Subcutaneous adipose tissue (tissue), 4 donors: Measurements from ENCODE around the gene FAT4. TPM values are rescaled to one million over a fixed set of nuclear protein-coding genes. Genes with fewer than 3 reads are reported as not detected.

Experiments
- total RNA-seq, 4 donors: library from RNA; depleted of rRNA; stranded (reverse); fragments of >200 nt; gene quantifications; one replicate each; pipeline ENCODE4 v1.1.0, GENCODE V29; 2016
- TF ChIP-seq, protein P1 (sequence below): fragments of 450-650 bp; IDR thresholded peaks from one replicate; pipeline ENCODE4 v1.5.1; 2016; ENCODE audit warnings: low read depth, mild to moderate bottlenecking, control low read depth, antibody characterized with exemption, moderate library complexity

FAT4 gene, protein sequence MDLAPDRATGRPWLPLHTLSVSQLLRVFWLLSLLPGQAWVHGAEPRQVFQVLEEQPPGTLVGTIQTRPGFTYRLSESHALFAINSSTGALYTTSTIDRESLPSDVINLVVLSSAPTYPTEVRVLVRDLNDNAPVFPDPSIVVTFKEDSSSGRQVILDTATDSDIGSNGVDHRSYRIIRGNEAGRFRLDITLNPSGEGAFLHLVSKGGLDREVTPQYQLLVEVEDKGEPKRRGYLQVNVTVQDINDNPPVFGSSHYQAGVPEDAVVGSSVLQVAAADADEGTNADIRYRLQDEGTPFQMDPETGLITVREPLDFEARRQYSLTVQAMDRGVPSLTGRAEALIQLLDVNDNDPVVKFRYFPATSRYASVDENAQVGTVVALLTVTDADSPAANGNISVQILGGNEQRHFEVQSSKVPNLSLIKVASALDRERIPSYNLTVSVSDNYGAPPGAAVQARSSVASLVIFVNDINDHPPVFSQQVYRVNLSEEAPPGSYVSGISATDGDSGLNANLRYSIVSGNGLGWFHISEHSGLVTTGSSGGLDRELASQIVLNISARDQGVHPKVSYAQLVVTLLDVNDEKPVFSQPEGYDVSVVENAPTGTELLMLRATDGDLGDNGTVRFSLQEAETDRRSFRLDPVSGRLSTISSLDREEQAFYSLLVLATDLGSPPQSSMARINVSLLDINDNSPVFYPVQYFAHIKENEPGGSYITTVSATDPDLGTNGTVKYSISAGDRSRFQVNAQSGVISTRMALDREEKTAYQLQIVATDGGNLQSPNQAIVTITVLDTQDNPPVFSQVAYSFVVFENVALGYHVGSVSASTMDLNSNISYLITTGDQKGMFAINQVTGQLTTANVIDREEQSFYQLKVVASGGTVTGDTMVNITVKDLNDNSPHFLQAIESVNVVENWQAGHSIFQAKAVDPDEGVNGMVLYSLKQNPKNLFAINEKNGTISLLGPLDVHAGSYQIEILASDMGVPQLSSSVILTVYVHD (N-terminal part only)
- 10 to 100 TPM; 17.8 to 27.5 (median 21.8) TPM for total RNA-seq

DNA sequence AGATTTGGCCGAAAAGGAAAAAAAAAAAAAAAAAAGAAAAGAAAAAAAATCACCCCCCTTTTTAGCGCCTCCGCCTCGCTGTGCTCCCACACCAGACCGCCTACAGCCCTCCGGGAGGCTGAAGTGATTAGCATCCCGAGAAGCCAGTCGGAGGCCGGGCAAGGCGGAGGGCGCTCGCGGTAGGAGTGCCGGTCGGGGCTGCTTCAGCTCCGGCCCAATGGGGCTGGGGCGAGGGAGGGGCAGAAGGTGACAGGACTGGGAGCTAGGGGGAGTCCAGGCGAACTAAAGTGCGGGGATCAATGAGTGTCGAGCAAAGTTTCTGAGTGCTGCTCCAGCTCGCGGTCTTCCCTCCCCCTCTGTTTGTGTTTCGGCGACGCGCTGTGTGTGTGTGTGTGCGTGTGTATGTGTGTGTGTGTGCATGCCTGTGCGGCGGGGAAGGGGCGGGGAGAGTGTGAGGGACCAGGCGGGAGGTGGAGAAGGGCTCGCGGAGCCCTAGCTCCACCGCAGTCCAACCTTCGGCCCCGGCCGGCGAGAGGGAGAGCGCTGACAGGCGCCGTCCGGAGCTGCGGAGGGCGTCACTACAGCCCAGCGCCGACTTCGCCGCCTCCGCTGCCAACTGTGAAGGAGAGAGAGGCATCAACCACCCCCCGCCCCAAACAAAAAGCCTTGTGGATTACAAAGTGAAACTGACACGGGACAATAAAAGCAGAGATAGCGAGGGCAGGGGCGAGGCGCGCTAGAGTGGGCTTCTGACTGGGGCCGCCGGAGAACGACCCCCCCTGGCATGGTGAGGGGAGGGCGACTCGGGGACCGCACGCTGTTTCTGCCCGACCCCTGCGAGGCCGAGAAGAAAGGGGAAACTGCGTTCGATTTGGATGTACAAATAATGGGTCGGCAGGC lies at the start of gene FAT4:
TSS of gene FAT4 (plus strand) at position 280 of the 900 bp plus-strand sequence. CDS start 1,457 bp downstream, outside the sequence.
- TF ChIP-seq, protein P1, sequence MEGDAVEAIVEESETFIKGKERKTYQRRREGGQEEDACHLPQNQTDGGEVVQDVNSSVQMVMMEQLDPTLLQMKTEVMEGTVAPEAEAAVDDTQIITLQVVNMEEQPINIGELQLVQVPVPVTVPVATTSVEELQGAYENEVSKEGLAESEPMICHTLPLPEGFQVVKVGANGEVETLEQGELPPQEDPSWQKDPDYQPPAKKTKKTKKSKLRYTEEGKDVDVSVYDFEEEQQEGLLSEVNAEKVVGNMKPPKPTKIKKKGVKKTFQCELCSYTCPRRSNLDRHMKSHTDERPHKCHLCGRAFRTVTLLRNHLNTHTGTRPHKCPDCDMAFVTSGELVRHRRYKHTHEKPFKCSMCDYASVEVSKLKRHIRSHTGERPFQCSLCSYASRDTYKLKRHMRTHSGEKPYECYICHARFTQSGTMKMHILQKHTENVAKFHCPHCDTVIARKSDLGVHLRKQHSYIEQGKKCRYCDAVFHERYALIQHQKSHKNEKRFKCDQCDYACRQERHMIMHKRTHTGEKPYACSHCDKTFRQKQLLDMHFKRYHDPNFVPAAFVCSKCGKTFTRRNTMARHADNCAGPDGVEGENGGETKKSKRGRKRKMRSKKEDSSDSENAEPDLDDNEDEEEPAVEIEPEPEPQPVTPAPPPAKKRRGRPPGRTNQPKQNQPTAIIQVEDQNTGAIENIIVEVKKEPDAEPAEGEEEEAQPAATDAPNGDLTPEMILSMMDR = no peak

DNA sequence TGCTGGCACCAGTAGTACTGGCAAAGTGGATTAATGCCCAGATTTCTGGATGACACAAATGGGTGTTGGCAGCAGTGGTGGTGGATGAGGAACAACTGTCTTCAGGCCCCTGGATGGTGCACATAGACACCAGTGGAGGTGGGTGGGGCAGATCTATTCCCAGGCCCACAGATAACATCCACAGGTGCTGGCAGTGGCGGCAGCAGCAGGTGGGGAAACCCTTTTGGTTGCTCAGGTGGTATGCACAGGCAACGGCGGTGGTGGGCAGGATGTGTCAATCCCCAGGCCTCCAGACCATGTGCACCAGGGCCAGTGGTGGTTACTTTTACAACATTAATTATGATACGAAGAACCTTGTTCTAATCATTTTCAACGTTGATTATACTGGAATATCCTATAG lies 48.9 kb upstream of the FAT4 start:
- TF ChIP-seq, protein P1 = no peak

DNA sequence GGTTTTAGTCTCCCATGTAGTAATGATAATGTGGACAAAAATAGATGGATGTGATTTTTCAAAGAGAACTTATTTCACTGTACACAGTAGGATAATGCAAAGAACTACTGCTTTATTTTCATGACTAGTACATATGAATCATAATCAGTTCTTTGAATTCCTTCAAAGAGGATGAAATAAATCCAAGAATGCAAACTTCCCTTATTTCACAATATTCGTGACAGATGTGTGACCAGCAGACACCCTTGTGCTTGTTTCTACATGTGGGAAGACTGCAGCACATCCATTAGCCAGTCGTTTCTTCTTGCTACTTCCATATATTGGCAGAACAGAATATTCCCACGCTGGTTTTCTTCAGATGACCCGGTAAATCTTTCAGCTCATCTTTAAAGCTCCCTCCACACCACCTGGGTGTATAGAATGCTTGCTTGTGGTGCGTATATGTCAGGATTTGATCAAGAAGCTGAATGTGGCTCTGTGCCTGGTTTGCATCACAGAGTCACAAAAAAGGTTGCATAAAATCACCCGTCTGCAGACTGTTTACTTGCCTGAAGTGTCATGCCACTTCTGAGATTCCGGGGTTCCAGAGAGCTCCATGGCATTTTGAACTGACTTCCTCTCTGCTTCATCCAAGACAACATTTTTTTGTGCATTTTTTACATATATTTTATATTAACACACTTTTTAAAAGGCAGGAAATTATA lies 47.7 kb upstream of the FAT4 start:
- TF ChIP-seq, protein P1 = no peak

DNA sequence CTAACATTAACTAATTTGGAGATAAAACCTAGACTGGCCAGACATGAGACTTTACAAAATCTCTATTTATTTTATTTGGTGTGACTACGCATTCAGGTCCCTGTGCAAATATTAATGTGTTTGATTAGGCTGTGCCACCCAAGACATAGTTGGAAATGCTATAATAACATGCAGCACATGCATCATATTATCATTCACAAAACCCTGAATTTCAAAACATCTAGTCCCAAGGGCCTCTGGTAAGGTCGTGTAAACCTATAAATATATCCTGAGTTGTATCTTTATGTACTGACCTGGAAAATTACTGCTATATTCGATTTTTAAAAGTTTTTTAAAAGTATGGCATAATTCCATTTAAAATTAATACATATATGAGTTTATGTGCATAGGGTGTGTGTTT lies 47.1 kb upstream of the FAT4 start:
- TF ChIP-seq, protein P1 = no peak

DNA sequence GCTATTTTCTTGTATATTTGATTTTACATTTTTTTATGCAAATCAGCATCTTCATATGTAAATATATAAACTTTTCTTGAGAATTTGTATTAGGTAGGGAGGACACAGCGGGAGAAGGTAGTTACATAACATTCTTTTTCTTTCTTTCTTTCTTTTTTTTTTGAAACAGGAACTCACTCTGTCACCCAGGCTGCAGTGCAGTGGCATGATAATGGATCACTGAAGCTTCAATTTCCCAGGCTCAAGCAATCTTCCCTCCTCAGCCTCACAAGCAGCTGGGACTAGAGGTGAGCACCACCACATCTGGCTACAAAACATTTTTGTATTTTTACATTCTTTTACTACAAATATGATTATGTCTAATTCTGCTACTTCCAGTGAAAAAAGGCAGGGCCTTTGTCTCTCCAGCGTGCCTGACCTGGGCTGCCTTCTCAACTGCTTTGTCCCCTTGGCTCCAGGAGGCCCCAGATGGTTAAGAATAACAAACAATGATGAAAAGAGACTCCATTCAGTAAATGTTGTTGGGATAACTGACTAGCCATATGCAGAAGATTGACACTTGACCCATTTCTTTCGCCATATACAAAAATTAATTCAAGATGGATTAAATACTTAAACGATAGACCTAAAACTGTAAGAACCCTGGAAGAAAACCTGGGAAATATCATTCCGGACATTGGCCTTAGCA lies 46.5 kb upstream of the FAT4 start:
- TF ChIP-seq, protein P1 = no peak

DNA sequence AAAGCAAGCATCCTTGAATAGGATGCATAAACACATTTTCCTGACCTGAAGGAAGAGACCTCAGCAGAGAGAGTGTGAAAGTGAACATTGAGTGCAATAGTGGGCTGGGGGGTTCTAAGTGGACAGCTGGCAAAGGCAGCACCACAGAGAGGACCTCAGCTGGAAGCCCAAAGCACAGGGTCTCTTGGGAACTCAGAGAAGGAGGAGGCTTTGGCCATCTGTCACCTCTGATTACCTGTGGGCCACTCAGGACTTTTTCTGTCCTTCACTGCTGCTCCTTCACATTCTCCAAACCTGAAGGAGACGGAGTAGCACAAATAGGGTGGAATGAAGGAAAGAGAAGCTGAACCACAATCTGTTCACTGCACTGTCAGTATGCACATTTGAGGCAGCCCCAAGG lies 37.9 kb upstream of the FAT4 start:
- TF ChIP-seq, protein P1 = no peak
